ENCODE measurements around the gene PLA2G4E. TPM values are rescaled to one million over a fixed set of nuclear protein-coding genes. Genes with fewer than 3 reads are reported as not detected.

Gene PLA2G4E
- total RNA-seq, 1 experiment from 2014 or later = not detected

- Histone ChIP-seq H4K20me1 (ENCODE audit: insufficient read depth) (no peaks in the 10 kb centered on the region; the same call in 1 of the 2 replicates), H3K9ac (ENCODE audit: low read length) (no peak overlapping the region), H3K27ac (ENCODE audit: low read depth, low read length) (no peak overlapping the region), H3K4me2 (ENCODE audit: low read length) (no peak overlapping the region), H3K9me3 (ENCODE audit: control insufficient read depth in 1 of 2, insufficient read depth in 1 of 2, low read depth in 1 of 2, low read length in 2 of 2) (no peaks in the 10 kb centered on the region), H3K4me1 (ENCODE audit: control insufficient read depth in 1 of 2, insufficient read depth in 2 of 2, low read length in 2 of 2) (peaks cover 0 to 27% of the 10 kb centered on the region in 2 experiments; a peak in 2 of 4 replicates), H3K4me3 (replicated peaks in 1 of 2; ENCODE audit: low read depth in 1 of 2, low read length in 2 of 2) (no peak overlapping the region), H2AFZ (ENCODE audit: low read depth, low read length, poor library complexity, severe bottlenecking) (no peak overlapping the region), H3K9me2 (ENCODE audit: insufficient read depth) (no peaks in the 10 kb centered on the region), H3K36me3 (ENCODE audit: control insufficient read depth in 1 of 2, insufficient read depth in 2 of 2, low read length in 2 of 2) (peaks cover 4 to 29% of the 10 kb centered on the region in 2 experiments; a peak in 3 of 4 replicates), H3K27me3 (ENCODE audit: insufficient read depth, low read length) (no peaks in the 10 kb centered on the region), H3K79me2 (ENCODE audit: insufficient read depth, low read length) (peaks cover 50% of the 10 kb centered on the region)
- TSS peak; percentile 26 for BruUV-seq (replicated peaks)
- CTCF ChIA-PET = no interaction called here
- intact Hi-C loops (cut with micrococcal nuclease) = no loop called here
- ATAC-seq (no peak), DNase-seq (ENCODE audit: low read depth, low spot score) (no peak)
- TF ChIP-seq YY1 (IDR thresholded peaks at IDR 0.05; ENCODE audit: extremely low read depth, insufficient replicate concordance, low read depth, low read length) (no peak), ZFX (IDR thresholded peaks at IDR 0.05) (no peak), JUND (IDR thresholded peaks at IDR 0.05) (no peak)
- POLR2A ChIA-PET = no interaction called here
- RAD21 ChIA-PET (ENCODE audit: low non-redundant PET in 1 of 2, low total read pairs in 2 of 2, uncharacterized antibody in 2 of 2, unreplicated experiment in 2 of 2) = no interaction called here
These were observed 70.4 kb downstream of the PLA2G4E start for GRCh38 chr15:41950489-41950888.

- intact Hi-C loops (cut with micrococcal nuclease) = no loop called here
- CTCF ChIA-PET = no interaction called here
These were observed 70.7 kb downstream of the PLA2G4E start for GRCh38 chr15:41950127-41950483.

More at GRCh38 chr15:41950127-41950483, 70.7 kb downstream of the PLA2G4E start:
- ChIA-PET POLR2A (no interaction called here), RAD21 (ENCODE audit: low non-redundant PET in 1 of 2, low total read pairs in 2 of 2, uncharacterized antibody in 2 of 2, unreplicated experiment in 2 of 2) (no interaction called here)
- Histone ChIP-seq H2AFZ (ENCODE audit: low read depth, low read length, poor library complexity, severe bottlenecking) (no peak overlapping the region), H3K4me1 (ENCODE audit: control insufficient read depth in 1 of 2, insufficient read depth in 2 of 2, low read length in 2 of 2) (peaks cover 0 to 31% of the 10 kb centered on the region in 2 experiments; a peak in 2 of 4 replicates), H3K27me3 (ENCODE audit: insufficient read depth, low read length) (no peaks in the 10 kb centered on the region), H3K4me2 (ENCODE audit: low read length) (no peak overlapping the region), H3K9ac (ENCODE audit: low read length) (no peak overlapping the region), H3K79me2 (ENCODE audit: insufficient read depth, low read length) (peaks cover 48% of the 10 kb centered on the region), H3K27ac (ENCODE audit: low read depth, low read length) (no peak overlapping the region), H3K9me3 (ENCODE audit: control insufficient read depth in 1 of 2, insufficient read depth in 1 of 2, low read depth in 1 of 2, low read length in 2 of 2) (no peaks in the 10 kb centered on the region), H3K9me2 (ENCODE audit: insufficient read depth) (no peaks in the 10 kb centered on the region), H3K4me3 (replicated peaks in 1 of 2; ENCODE audit: low read depth in 1 of 2, low read length in 2 of 2) (no peak overlapping the region), H3K36me3 (ENCODE audit: control insufficient read depth in 1 of 2, insufficient read depth in 2 of 2, low read length in 2 of 2) (peaks cover 4 to 29% of the 10 kb centered on the region in 2 experiments; a peak in 3 of 4 replicates), H4K20me1 (ENCODE audit: insufficient read depth) (no peaks in the 10 kb centered on the region; the same call in 1 of the 2 replicates)
- TF ChIP-seq SP1 (IDR thresholded peaks at IDR 0.05; ENCODE audit: low read depth) (no peak), YY1 (IDR thresholded peaks at IDR 0.05; ENCODE audit: extremely low read depth, insufficient replicate concordance, low read depth, low read length) (no peak)
- BruUV-seq (replicated peaks) = no TSS peak
- ATAC-seq = no peak
- no peak for DNase-seq (ENCODE audit: low read depth, low spot score)

All from HCT116 (cell line).